ENCODE results near the gene FRMD3.

DNA sequence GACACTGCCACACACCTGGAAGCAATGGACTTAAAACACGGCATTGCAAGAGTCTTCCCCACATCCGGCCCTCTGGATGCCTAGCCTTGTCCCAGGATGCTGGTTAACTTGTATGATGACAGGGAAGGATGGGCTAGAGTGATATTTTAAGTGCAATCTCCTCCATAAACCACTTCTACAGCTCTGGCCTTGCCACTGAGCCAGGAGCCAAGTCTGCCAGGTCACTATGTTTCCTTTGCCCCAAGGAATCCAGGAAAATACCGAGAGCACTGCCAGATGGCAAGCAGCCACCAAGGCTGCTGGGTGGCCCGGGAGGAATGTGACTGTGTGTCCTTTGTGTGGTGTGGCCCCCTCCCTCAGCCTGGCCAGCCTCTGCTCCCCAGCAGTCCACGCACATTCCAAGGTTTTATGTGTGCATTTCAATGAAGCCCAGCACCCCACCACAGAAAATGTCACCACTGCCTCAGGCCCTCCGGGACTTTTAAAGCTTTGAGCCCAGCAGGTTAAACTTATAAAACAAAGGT lies 106.0 kb downstream of the FRMD3 start:
- TF ChIP-seq, protein P1, sequence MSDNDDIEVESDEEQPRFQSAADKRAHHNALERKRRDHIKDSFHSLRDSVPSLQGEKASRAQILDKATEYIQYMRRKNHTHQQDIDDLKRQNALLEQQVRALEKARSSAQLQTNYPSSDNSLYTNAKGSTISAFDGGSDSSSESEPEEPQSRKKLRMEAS (IDR thresholded peaks at IDR 0.05), result peak; percentile 72; the same call in 1 of the 2 replicates
- TF ChIP-seq EGR1 (IDR thresholded peaks at IDR 0.05) (0 out of 2 replicates have a peak, but pooled peaks have one; percentile 31), YY1 (IDR thresholded peaks at IDR 0.05; ENCODE audit: low read depth) (peak; percentile 61), CREB1 (IDR thresholded peaks at IDR 0.05; ENCODE audit: low read depth) (no peak), EP300 (IDR thresholded peaks at IDR 0.05; ENCODE audit: borderline replicate concordance) (peak; percentile 98), RAD21 (IDR thresholded peaks at IDR 0.05; ENCODE audit: low read depth) (peak; percentile 40; the same call in 1 of the 2 replicates), CEBPB (IDR thresholded peaks at IDR 0.05) (peak; percentile 65), TAF1 (IDR thresholded peaks at IDR 0.05; ENCODE audit: low read depth) (no peak), TEAD4 (IDR thresholded peaks at IDR 0.05) (peak; percentile 100), TCF12 (IDR thresholded peaks at IDR 0.05; ENCODE audit: low read depth) (peak; percentile 98), NFIC (IDR thresholded peaks at IDR 0.05) (peak; percentile 100)
- TF ChIP-seq, protein P2, sequence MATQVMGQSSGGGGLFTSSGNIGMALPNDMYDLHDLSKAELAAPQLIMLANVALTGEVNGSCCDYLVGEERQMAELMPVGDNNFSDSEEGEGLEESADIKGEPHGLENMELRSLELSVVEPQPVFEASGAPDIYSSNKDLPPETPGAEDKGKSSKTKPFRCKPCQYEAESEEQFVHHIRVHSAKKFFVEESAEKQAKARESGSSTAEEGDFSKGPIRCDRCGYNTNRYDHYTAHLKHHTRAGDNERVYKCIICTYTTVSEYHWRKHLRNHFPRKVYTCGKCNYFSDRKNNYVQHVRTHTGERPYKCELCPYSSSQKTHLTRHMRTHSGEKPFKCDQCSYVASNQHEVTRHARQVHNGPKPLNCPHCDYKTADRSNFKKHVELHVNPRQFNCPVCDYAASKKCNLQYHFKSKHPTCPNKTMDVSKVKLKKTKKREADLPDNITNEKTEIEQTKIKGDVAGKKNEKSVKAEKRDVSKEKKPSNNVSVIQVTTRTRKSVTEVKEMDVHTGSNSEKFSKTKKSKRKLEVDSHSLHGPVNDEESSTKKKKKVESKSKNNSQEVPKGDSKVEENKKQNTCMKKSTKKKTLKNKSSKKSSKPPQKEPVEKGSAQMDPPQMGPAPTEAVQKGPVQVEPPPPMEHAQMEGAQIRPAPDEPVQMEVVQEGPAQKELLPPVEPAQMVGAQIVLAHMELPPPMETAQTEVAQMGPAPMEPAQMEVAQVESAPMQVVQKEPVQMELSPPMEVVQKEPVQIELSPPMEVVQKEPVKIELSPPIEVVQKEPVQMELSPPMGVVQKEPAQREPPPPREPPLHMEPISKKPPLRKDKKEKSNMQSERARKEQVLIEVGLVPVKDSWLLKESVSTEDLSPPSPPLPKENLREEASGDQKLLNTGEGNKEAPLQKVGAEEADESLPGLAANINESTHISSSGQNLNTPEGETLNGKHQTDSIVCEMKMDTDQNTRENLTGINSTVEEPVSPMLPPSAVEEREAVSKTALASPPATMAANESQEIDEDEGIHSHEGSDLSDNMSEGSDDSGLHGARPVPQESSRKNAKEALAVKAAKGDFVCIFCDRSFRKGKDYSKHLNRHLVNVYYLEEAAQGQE (IDR thresholded peaks at IDR 0.05; ENCODE audit: low read depth), result no peak
- TF ChIP-seq, protein P3, sequence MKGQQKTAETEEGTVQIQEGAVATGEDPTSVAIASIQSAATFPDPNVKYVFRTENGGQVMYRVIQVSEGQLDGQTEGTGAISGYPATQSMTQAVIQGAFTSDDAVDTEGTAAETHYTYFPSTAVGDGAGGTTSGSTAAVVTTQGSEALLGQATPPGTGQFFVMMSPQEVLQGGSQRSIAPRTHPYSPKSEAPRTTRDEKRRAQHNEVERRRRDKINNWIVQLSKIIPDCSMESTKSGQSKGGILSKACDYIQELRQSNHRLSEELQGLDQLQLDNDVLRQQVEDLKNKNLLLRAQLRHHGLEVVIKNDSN (IDR thresholded peaks at IDR 0.05), result peak; percentile 62
